Muscle layer of duodenum (tissue), 2 donors: ENCODE measurements around the gene TAOK2.
A peak's percentile ranks its signal among the peaks of the same experiment; 100 is the strongest.

ENCODE experiments used
- H3K27ac ChIP-seq: one replicate; pipeline ENCODE4 v1.7.0; 2013; ENCODE audit warnings: mild to moderate bottlenecking, low read length
- H3K27me3 ChIP-seq: one replicate; pipeline ENCODE4 v1.7.0; 2013; ENCODE audit warnings: low read depth, mild to moderate bottlenecking, control low read depth, low read length
- H3K36me3 ChIP-seq, 2 donors: one replicate each; pipeline ENCODE4 v1.7.0; 2013; ENCODE audit warnings: low read length in 2 of 2, control low read depth in 1 of 2, mild to moderate bottlenecking in 1 of 2; ENCODE audit not compliant: insufficient read depth in 2 of 2, control insufficient read depth in 1 of 2
- H3K4me1 ChIP-seq, 2 donors: one replicate each; pipeline ENCODE4 v1.7.0; 2013; ENCODE audit warnings: low read length in 2 of 2, mild to moderate bottlenecking in 2 of 2, control low read depth in 1 of 2, moderate library complexity in 1 of 2; ENCODE audit not compliant: insufficient read depth in 2 of 2, control insufficient read depth in 1 of 2
- H3K4me3 ChIP-seq, 2 donors: one replicate each; pipeline ENCODE4 v1.7.0; 2013; ENCODE audit warnings: low read length in 2 of 2, low read depth in 1 of 2, mild to moderate bottlenecking in 1 of 2
- H3K9me3 ChIP-seq, 2 donors: one replicate each; pipeline ENCODE4 v1.7.0; 2013; ENCODE audit warnings: low read length in 2 of 2, control low read depth in 1 of 2, mild to moderate bottlenecking in 1 of 2; ENCODE audit not compliant: control insufficient read depth in 1 of 2
- donor health status: healthy.

TAOK2 gene

DNA sequence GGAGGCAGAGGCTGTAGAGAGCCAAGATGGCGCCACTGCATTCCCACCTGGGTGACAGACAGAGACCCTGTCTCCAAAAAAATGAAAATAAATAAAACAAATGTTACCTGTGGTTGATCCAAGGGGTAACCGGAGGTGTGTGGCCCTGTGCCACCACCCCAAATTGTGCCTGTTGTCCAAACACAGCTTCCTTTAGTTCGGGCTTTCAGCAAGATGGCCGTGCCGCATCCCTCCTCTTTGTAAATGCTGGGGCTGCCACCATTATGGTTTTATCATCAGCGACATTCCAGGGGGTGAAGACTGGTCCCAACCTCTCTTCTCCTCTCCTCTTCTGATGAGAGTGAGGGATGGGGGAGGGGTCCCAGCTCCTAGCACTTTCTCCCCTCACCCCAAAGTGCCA, 49.2 kb downstream of the TAOK2 start, which contains the start of gene C16orf92:
TSS of gene C16orf92 (plus strand) at position 312 of the 400 bp plus-strand sequence. CDS start 143 bp downstream, outside the sequence.
- Histone ChIP-seq H3K27ac (no peak within 1 kb of the TSS), H3K27me3 (peaks cover 6% of the 10 kb centered on the region), H3K4me1 (peaks cover 0 to 10% of the 10 kb centered on the region in 2 donors), H3K4me3 (no peak within 1 kb of the TSS), H3K9me3 (no peaks in the 10 kb centered on the region), H3K36me3 (no peaks in the 10 kb centered on the region)

- peaks cover 6% of the 10 kb centered on the region for H3K27me3 ChIP-seq
- H3K36me3 ChIP-seq = no peaks in the 10 kb centered on the region
- no peaks in the 10 kb centered on the region for H3K9me3 ChIP-seq
- no peak overlapping the region for H3K27ac ChIP-seq
- no peak overlapping the region for H3K4me3 ChIP-seq
- peaks cover 0 to 10% of the 10 kb centered on the region in 2 donors for H3K4me1 ChIP-seq
Measured at GRCh38 chr16:30023586-30023985, 49.9 kb downstream of the TAOK2 start.

DNA sequence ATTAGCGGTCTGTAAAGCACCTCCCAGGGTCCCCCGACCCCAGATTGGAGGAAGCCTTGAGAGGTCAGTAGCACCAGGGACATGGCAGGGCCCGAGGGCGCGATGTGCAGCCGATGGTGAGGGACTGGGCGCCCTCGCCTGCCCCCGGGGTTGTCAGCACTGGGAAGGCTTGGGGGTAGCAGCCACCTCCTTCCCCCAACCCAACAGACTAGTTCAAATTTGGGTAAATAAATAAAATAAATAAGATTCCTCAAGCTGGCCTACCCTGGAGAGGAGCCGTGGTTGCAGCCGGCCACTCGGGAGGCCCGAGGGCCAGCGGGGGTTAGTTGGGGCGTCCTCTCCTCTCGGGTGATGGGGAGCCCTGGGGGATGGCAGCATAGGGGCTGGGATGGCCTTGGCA, 50.8 kb downstream of the TAOK2 start:
- Histone ChIP-seq H3K4me3 (no peak overlapping the region), H3K27me3 (peaks cover 13% of the 10 kb centered on the region), H3K27ac (no peak overlapping the region), H3K9me3 (no peaks in the 10 kb centered on the region), H3K4me1 (peaks cover 0 to 10% of the 10 kb centered on the region in 2 donors), H3K36me3 (no peaks in the 10 kb centered on the region)

GRCh38 chr16:30025156-30025555, 51.5 kb downstream of the TAOK2 start:
- H3K27ac ChIP-seq = no peak overlapping the region

DNA sequence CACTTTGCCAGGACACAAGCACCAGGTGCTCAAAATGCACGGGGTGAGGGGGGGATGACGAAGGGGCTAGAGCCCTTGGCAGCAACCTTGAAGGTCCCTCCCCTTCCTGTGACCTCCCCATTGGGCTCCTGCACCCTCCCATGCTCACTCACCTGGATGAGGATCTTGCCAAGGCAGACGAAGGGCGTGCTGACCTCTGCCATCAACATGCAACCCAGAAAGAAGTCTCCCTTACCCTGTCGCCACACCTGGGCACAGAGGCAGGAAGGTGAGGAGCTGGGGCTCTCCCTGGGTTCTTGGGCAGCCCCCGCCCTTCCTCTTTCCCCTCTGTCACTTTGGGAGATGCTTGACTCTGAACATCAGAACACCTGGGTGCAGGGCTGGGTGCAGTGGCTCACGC, 51.9 kb downstream of the TAOK2 start:
- Histone ChIP-seq H3K27me3 (peaks cover 18% of the 10 kb centered on the region), H3K9me3 (no peaks in the 10 kb centered on the region), H3K4me3 (no peak overlapping the region), H3K36me3 (no peaks in the 10 kb centered on the region), H3K27ac (no peak overlapping the region), H3K4me1 (peaks cover 0 to 13% of the 10 kb centered on the region in 2 donors)

More at GRCh38 chr16:30025156-30025555, 51.5 kb downstream of the TAOK2 start:
- Histone ChIP-seq H3K4me3 (no peak overlapping the region), H3K9me3 (no peaks in the 10 kb centered on the region), H3K4me1 (peaks cover 0 to 10% of the 10 kb centered on the region in 2 donors), H3K27me3 (peaks cover 18% of the 10 kb centered on the region), H3K36me3 (no peaks in the 10 kb centered on the region)

DNA sequence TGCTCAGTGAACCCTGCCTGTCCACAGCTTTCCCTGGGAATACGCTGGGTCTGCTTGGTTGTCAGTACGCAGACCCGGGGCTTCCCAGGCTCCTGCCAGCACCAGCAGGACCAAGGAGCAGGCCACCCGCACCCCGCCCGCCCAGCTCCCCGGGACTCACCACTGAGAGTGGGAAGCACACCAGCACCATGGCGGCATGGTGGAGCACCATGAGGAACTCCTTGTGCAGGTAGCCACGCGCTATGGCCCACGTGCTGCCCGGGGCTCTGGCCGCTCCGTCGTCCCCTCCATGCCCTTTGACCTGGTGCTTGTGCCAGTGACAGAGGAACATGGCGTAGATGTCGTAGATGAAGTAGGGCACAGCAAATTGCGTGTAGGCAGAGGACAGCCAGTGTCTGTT, 52.8 kb downstream of the TAOK2 start:
- Histone ChIP-seq H3K27ac (no peak overlapping the region), H3K27me3 (peaks cover 23% of the 10 kb centered on the region), H3K9me3 (no peaks in the 10 kb centered on the region), H3K4me3 (no peak overlapping the region), H3K36me3 (no peaks in the 10 kb centered on the region), H3K4me1 (peaks cover 0 to 13% of the 10 kb centered on the region in 2 donors)

GRCh38 chr16:30027588-30028437, 54.1 kb downstream of the TAOK2 start:
- H3K4me3 ChIP-seq = no peak overlapping the region
- peaks cover 33% of the 10 kb centered on the region for H3K27me3 ChIP-seq
- peaks cover 0 to 12% of the 10 kb centered on the region in 2 donors for H3K4me1 ChIP-seq
- H3K9me3 ChIP-seq = no peaks in the 10 kb centered on the region
- H3K36me3 ChIP-seq = no peaks in the 10 kb centered on the region
- no peak overlapping the region for H3K27ac ChIP-seq

GRCh38 chr16:30028438-30029076, 54.9 kb downstream of the TAOK2 start:
- Histone ChIP-seq H3K9me3 (no peaks in the 10 kb centered on the region), H3K27me3 (peaks cover 38% of the 10 kb centered on the region), H3K4me1 (peaks cover 0 to 12% of the 10 kb centered on the region in 2 donors), H3K27ac (no peak overlapping the region), H3K4me3 (no peak overlapping the region), H3K36me3 (no peaks in the 10 kb centered on the region)

GRCh38 chr16:30030011-30030685, 56.5 kb downstream of the TAOK2 start:
- Histone ChIP-seq H3K27me3 (peaks cover 41% of the 10 kb centered on the region), H3K36me3 (no peaks in the 10 kb centered on the region), H3K9me3 (no peaks in the 10 kb centered on the region), H3K27ac (no peak overlapping the region), H3K4me1 (peaks cover 0 to 12% of the 10 kb centered on the region in 2 donors), H3K4me3 (no peak overlapping the region)

GRCh38 chr16:30030841-30031413, 57.3 kb downstream of the TAOK2 start, which contains the start of gene TLCD3B:
TLCD3B (minus strand) TSS chr16:30031271; CDS start chr16:30030527, 744 bp downstream.
- no peaks in the 10 kb centered on the region for H3K9me3 ChIP-seq
- H3K27ac ChIP-seq = no peak within 1 kb of the TSS
- peak within 1 kb of the TSS in 1 of 2 donors; percentile 32 for H3K4me3 ChIP-seq
- H3K27me3 ChIP-seq = peaks cover 41% of the 10 kb centered on the region
- H3K36me3 ChIP-seq = no peaks in the 10 kb centered on the region
- H3K4me1 ChIP-seq = peaks cover 0 to 12% of the 10 kb centered on the region in 2 donors
